Kidney glomerular epithelial cell (primary cell): Measurements from ENCODE around the gene ZNF674.
"Not testable (repeated sequence)": the region's sequence is repeated elsewhere in the genome, so short reads cannot be mapped to it uniquely, and the experiment has no call there.

ENCODE experiments used
- DNase-seq: peaks from one replicate; lab custom pipeline; 2025; lab: John Stamatoyannopoulos, UW

The ZNF674 gene

DNA sequence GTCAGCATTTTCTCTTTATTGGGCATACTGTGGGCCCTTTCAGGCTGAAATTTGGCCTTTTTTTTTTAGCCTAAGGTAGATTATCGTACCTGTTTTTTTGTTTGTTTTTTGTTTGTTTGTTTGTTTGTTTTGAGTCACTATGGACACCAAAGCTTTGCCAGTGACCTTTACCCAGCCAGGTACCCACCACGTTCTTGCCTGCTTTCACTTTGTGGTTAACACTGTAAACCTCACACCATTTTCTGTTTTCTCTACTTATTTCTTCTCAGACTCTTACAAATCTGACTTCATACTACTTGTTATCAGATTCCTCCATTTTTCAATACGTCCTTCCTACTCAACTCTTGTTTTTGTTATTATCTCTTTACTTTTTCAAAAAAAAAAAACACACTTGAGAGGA, 81.5 kb downstream of the ZNF674 start:
- no peak for DNase-seq

DNA sequence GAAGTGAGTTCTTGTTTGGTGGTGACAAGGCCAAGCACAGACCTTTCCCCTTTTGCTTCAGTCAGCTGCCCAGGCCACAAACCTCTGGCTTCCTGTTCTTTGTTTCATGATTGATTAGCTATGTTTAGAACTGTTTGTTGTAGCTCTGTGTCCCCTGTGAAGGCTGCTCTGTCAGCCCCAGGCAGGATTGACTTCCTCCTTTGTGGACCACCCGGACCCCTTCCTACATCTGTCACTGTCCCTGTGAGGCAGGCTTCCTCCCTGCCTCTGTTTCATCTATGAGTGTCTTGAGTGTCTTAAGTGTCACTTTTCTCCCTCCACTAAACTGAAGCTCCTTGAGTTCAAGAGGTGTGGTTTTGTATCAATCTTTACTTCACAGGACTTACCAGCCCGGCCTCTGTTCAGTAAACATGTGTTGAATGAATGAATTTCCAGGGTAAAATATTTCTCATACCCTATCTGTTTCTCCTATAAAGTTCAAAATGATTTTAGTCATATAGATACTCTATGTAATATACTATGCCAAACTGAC, 83.5 kb downstream of the ZNF674 start:
- DNase-seq = no peak

DNA sequence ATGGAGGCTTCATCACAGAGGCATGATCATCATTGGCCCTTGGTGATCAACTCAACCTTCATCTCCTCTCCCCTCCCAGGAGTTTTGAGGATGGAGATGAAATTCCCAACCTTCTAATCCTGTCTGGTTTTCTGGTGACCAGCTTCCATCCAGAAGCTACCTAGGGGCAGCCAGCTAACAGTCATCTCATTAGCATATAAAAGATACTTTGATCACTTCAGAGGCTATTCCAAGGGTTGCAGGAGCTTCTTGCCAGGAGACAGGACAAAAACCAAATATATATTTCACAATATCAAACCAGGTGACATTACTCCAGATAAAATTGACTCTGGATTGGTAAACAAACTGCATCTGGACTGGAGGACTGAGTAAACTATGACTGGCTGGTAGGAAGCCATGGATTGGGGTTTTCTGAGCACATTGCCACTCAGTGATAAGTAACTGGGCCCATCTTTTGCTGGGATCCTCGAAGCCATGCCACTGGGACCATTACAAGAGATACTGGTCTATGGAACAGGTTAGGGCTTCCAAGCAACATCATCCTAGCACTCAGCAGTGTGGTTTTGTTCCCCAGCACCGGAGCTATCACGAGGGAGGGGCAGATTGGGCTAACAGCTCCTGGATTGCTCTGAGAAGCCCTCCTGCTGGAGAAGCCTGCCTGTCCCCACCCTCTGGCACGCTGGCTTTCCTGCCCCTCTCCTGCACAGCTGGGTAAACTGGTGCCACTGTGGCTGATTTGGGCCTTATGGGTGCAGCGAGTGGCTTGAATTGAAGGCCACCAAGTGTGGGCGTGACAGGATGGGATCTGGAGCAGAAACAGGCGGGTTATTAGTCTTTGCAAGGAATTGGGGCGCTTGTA, 84.2 kb downstream of the ZNF674 start:
- not testable (repeated sequence) for DNase-seq

DNA sequence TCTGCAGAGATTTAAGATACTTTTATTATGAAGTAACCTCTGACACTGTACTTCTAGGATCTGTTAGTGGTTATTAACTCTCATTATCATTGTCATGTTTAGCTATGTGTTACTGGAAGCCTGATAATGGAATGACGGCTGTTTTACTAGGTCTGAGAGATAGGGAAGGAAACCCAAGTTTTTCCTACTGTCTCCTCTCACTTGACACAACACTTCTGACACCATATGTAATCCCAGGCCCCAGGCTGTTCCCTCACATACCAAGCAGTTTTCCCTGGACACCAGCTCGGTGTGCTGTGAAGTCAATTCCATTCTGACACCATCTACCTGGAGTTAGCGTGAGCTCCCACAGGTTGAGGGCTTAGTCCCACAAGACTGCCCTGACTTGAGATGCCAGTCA, 85.6 kb downstream of the ZNF674 start:
- DNase-seq = no peak

DNA sequence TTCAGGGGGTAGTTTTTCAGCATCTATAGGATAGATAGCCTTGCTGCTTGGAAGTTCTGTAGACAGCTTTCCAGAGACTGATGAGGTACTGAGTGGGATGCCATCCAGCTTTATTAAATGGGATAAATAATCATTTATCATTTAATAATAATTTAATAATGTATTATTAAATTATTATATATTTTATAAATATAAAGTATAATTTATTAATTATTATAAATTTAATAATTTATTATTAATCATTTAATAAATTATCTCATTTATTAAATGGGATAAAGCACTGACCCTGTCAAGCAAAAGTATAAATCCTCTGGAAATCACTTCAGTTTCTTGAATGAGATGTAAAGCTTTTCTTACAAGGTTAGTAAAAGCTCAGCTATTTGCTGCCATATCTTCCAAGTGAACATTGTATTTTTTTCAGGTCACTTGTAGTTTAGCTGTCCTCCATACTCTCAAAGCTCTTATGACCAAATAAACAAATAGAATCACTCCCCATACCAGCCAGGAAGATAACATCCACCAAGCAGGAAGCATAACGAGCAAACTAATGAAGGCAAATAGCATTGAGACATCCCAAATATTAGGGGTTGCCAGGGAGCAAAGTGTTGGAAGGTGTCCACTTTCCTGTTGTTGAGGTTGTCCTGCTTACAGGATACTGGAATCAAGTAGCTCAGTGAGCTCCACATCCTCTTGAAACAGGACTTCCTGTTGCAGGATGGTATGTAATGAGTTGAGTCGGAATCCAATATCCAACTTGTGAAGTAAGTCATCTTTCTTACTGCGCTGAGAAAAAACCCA, 88.9 kb downstream of the ZNF674 start:
- no peak for DNase-seq
